HFF-Myc (cell line): Measurements from ENCODE around the gene CKMT2.

Experiments
- DNase-seq: peaks from one replicate; pipeline ENCODE4 v3.0.0-alpha.2; 2011; ENCODE audit warnings: low read depth; ENCODE audit errors: extremely low read depth
- H3K4me3 ChIP-seq: replicated peaks from 2 replicates; pipeline ENCODE4 v1.5.1; 2011; ENCODE audit warnings: low read depth, mild to moderate bottlenecking, control low read depth, low read length
- CTCF ChIP-seq: IDR thresholded peaks from 2 replicates; pipeline ENCODE4 v1.5.1; 2012; ENCODE audit warnings: mild to moderate bottlenecking, low read depth, low read length, control low read depth; ENCODE audit errors: missing control alignments

CKMT2 gene

GRCh38 chr5:81204205-81204604, 28.9 kb upstream of the CKMT2 start:
- DNase-seq, result no peak
- TF ChIP-seq CTCF, result no peak
- H3K4me3 ChIP-seq, result no peak overlapping the region

- TF ChIP-seq CTCF, result no peak
- no peak for DNase-seq
- H3K4me3 ChIP-seq, result no peak overlapping the region
Observed at GRCh38 chr5:81205058-81205457, 28.1 kb upstream of the CKMT2 start.

DNA sequence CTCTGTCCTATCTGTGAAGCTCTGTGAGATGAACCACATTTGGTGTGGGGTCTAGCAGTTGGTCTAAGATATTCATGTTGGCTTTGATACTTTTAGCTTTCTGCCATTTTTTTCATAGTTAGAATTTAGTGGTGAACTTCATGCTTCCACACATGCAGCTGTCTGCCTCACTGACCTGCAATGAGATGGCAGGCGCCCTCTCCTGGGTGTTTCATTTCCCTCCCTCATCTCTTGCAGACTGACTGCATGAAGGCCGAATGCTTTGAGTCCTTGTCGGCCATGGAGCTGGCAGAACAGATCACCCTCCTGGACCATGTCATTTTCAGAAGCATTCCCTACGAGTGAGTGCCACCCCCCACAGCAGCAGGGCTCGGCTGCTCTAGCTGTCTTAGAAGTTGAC, 26.1 kb upstream of the CKMT2 start:
- H3K4me3 ChIP-seq, result no peak overlapping the region
- TF ChIP-seq CTCF, result peak; percentile 26
- DNase-seq, result no peak

- no peak overlapping the region for H3K4me3 ChIP-seq
- no peak for TF ChIP-seq CTCF
- DNase-seq, result no peak
Observed at GRCh38 chr5:81208904-81209303, 24.2 kb upstream of the CKMT2 start.

DNA sequence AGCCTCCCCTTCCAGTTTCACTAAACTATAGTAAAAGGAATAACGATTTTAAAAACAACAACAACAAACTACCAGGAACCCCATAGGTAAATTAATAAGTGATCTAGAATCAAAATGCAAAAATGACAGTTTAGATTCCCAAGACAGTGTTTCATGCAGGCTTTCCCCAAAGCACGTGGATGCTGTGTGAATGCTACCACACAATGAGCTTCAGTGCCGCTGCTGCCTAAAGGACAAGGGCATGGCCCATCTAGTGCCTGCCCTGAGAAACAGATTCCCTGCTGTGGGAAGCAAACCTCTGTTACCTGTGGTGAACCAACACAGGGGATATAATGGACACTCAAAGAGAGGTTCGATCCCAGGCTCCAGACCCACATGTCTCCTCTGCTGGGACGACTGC, 23.7 kb upstream of the CKMT2 start:
- no peak overlapping the region for H3K4me3 ChIP-seq
- no peak for DNase-seq
- no peak for TF ChIP-seq CTCF

DNA sequence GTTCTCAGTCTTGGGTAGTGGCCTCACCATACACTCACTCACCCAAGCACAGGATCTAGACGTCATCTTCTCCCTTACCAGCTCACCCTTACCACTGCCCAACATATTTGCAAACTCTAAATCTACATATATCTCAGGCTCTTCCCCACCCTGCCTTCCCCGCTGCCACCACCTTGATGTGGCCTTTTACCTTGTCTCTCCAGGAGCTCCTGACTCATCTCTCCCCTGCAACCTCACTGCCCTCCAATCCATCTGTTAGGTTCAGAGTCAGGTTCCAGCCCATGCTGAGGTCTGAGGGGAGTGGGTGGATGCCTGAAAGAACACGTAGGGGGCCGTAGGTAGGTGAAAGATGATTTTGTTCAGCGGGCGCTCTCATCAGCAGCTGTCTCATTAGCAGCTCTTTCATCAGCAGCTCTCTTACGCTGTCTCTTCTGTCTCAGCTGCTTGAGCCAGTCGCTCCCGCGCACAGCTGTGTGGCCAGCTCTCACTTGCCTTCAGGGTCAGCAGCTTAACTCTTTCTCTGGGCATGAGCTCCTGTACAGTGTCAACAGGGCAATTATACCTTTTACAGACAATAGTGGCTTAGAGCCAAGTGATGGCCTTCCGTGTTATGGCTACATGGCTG, 23.1 kb upstream of the CKMT2 start:
- no peak overlapping the region for H3K4me3 ChIP-seq
- DNase-seq, result no peak
- TF ChIP-seq CTCF, result no peak

DNA sequence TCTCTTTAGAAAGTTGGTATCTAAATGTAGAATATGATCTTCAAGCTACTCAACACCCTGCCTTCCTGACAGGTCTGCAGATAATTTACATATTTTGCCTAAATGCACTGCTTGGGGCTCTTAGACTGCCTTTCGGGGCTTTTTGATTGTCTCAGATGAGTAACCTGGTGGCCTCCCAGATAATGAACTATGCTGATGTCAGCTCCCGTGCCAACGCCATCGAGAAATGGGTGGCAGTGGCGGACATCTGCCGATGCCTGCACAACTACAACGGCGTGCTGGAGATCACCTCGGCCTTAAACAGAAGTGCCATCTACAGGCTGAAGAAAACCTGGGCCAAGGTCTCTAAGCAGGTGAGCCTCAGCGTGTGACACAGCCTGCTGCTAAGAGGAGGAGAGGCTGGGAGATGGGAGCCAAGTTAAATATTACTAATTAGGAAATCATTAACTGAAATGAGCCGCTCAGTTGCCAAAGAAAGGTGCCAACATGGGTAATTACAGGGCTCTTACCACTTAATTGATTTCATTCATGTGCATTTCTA, 20.8 kb upstream of the CKMT2 start:
- H3K4me3 ChIP-seq, result no peak overlapping the region
- no peak for DNase-seq
- no peak for TF ChIP-seq CTCF
